Sigmoid colon (tissue), 3 donors: ENCODE measurements around the gene CTNNA1.

Source experiments
- CTCF ChIP-seq, 4 experiments: fragments of 450-650 bp in 3 of 4; fragments of 200-600 bp in 1 of 4; IDR thresholded peaks; one replicate each; pipeline ENCODE4 v1.5.1; 2016 to 2019; ENCODE audit warnings: antibody characterized with exemption in 4 of 4, mild to moderate bottlenecking in 3 of 4, moderate library complexity in 2 of 4
- POLR2A ChIP-seq, 2 donors: fragments of 450-650 bp; IDR thresholded peaks; one replicate each; pipeline ENCODE4 v1.6.1; 2016; ENCODE audit warnings: antibody characterized with exemption in 2 of 2, mild to moderate bottlenecking in 2 of 2, moderate library complexity in 2 of 2

GRCh38 chr5:138725153-138725817 lies 27.9 kb upstream of the CTNNA1 start:
- TF ChIP-seq POLR2A (IDR thresholded peaks at IDR 0.05) (no peak), CTCF (IDR thresholded peaks at IDR 0.05) (no peak)
